Activated CD8-positive, alpha-beta T cell treated with anti-CD3 and anti-CD28 coated beads for 36 hours (primary cell): ENCODE measurements around the gene PLEKHA1. TPM values are rescaled to one million over a fixed set of nuclear protein-coding genes. Genes with fewer than 3 reads are reported as not detected.

Source experiments
- ATAC-seq: fragments of 200-7000 bp; cut with Tn5 transposase; one replicate; pipeline ENCODE4 v1.10.0; 2021; ENCODE audit warnings: mild to moderate bottlenecking, moderate library complexity
- CTCF ChIA-PET: fragments of 350-600 bp; sonication (Branson Sonifier 250); formaldehyde crosslinking; loops from one replicate; lab custom pipeline; 2021; ENCODE audit warnings: antibody characterized with exemption; lab: Charles Lee
- POLR2A ChIA-PET: fragments of 350-600 bp; sonication (Branson Sonifier 250); formaldehyde crosslinking; loops from one replicate; lab custom pipeline; 2021; ENCODE audit warnings: antibody characterized with exemption; lab: Charles Lee
- DNase-seq: peaks from one replicate; pipeline ENCODE4 v3.0.0-alpha.2; 2020
- H3K27ac Mint-ChIP-seq: one replicate; pipeline ENCODE4 v1.8.0; 2021; ENCODE audit warnings: mild to moderate bottlenecking, mixed read lengths
- H3K27me3 Mint-ChIP-seq: one replicate; pipeline ENCODE4 v1.8.0; 2021; ENCODE audit warnings: mixed read lengths
- H3K36me3 Mint-ChIP-seq: one replicate; pipeline ENCODE4 v1.8.0; 2021; ENCODE audit warnings: low read depth, mixed read lengths
- H3K4me1 Mint-ChIP-seq: one replicate; pipeline ENCODE4 v1.8.0; 2021; ENCODE audit warnings: low read depth, mixed read lengths
- H3K4me3 Mint-ChIP-seq: one replicate; pipeline ENCODE4 v1.8.0; 2021; ENCODE audit warnings: mild to moderate bottlenecking, moderate library complexity, mixed read lengths
- H3K9me3 Mint-ChIP-seq: one replicate; pipeline ENCODE4 v1.8.0; 2021; ENCODE audit warnings: mixed read lengths
- intact Hi-C: fragments of 100-400 bp; cut with micrococcal nuclease; formaldehyde crosslinking; loops from one replicate; pipeline ENCODE4 v1.10.0; 2022
- total RNA-seq, 2 experiments: library from RNA; stranded (reverse); gene quantifications; one replicate each; pipeline ENCODE4 v1.2.3, GENCODE V29; 2021
- TF ChIP-seq, protein P1 (sequence below): fragments of 200-600 bp; IDR thresholded peaks from one replicate; pipeline ENCODE4 v1.8.0; 2022; ENCODE audit warnings: antibody characterized with exemption, mild to moderate bottlenecking

Gene PLEKHA1
- total RNA-seq, 2 experiments from 2014 or later = 17.0 to 17.4 TPM

DNA sequence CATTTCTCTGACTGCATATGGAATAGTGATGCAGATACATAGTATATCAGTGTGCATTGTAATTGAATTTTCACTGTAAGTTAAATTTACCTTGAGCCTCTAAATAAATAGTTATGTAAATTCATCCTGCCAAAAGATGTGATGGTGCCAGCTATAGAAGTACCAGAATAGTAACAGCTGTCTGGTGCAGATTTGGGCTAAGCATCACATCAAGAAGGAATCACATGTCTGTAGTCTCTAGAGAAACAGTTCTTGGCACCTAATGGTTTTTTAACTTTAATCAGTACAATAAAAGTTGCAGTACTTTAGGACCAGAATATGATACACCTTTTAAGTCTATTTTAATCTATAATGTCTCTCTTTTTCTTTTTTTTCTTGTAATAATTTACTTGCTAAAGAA is 17.4 kb downstream of the PLEKHA1 start:
- H3K4me1 Mint-ChIP-seq = peaks cover 36% of the 10 kb centered on the region
- no peak for ATAC-seq
- H3K36me3 Mint-ChIP-seq = peaks cover 40% of the 10 kb centered on the region
- CTCF ChIA-PET = interaction anchor here (1.4 kb wide), 1 partner anchor 174 kb away, joined by 3 read pairs; no protein-coding TSS in a partner anchor
- no peak for DNase-seq
- no peaks in the 10 kb centered on the region for H3K27me3 Mint-ChIP-seq
- no peak overlapping the region for H3K4me3 Mint-ChIP-seq
- POLR2A ChIA-PET = no interaction called here
- H3K9me3 Mint-ChIP-seq = peaks cover 2% of the 10 kb centered on the region
- intact Hi-C loops = no loop called here
- H3K27ac Mint-ChIP-seq = no peak overlapping the region
- TF ChIP-seq, protein P1, sequence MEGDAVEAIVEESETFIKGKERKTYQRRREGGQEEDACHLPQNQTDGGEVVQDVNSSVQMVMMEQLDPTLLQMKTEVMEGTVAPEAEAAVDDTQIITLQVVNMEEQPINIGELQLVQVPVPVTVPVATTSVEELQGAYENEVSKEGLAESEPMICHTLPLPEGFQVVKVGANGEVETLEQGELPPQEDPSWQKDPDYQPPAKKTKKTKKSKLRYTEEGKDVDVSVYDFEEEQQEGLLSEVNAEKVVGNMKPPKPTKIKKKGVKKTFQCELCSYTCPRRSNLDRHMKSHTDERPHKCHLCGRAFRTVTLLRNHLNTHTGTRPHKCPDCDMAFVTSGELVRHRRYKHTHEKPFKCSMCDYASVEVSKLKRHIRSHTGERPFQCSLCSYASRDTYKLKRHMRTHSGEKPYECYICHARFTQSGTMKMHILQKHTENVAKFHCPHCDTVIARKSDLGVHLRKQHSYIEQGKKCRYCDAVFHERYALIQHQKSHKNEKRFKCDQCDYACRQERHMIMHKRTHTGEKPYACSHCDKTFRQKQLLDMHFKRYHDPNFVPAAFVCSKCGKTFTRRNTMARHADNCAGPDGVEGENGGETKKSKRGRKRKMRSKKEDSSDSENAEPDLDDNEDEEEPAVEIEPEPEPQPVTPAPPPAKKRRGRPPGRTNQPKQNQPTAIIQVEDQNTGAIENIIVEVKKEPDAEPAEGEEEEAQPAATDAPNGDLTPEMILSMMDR = no peak

DNA sequence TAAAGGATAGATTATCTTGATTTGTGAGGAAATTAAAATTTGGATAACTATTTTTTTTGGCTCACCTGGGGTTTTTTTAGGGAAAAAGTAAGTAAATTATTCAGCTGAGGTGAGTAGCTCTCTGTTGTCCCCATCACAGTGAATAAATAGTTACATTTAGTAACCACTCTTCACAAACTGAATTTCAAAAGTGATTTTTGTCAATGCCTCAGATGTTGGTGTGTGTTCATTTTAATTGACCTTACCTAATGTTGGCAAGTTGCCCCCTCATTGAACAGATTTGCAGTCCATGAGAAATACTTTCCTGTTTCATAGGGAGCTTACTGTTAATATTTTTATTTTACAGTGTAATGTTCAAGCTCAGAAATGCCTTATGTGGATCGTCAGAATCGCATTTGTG is 18.3 kb downstream of the PLEKHA1 start:
- peaks cover 40% of the 10 kb centered on the region for H3K36me3 Mint-ChIP-seq
- no peak for ATAC-seq
- no peak overlapping the region for H3K27ac Mint-ChIP-seq
- H3K4me3 Mint-ChIP-seq = no peak overlapping the region
- no peak for DNase-seq
- intact Hi-C loops = no loop called here
- no peaks in the 10 kb centered on the region for H3K27me3 Mint-ChIP-seq
- H3K9me3 Mint-ChIP-seq = peaks cover 2% of the 10 kb centered on the region
- ChIA-PET POLR2A (no interaction called here), CTCF (interaction anchor here (0.9 kb wide), 1 partner anchor 18 kb away, joined by 3 read pairs; no protein-coding TSS in a partner anchor)
- H3K4me1 Mint-ChIP-seq = peaks cover 31% of the 10 kb centered on the region
- TF ChIP-seq, protein P1 = no peak

- Mint-ChIP-seq H3K4me1 (peaks cover 27% of the 10 kb centered on the region), H3K27me3 (no peaks in the 10 kb centered on the region), H3K27ac (no peak overlapping the region), H3K4me3 (no peak overlapping the region), H3K36me3 (peaks cover 37% of the 10 kb centered on the region), H3K9me3 (peaks cover 2% of the 10 kb centered on the region)
- ChIA-PET CTCF (interaction anchor here (0.9 kb wide), 1 partner anchor 18 kb away, joined by 3 read pairs; no protein-coding TSS in a partner anchor), POLR2A (no interaction called here)
- intact Hi-C loops = no loop called here
- no peak for DNase-seq
- TF ChIP-seq, protein P1 = no peak
- ATAC-seq = no peak
These were observed 18.8 kb downstream of the PLEKHA1 start for GRCh38 chr10:122393288-122393687.

DNA sequence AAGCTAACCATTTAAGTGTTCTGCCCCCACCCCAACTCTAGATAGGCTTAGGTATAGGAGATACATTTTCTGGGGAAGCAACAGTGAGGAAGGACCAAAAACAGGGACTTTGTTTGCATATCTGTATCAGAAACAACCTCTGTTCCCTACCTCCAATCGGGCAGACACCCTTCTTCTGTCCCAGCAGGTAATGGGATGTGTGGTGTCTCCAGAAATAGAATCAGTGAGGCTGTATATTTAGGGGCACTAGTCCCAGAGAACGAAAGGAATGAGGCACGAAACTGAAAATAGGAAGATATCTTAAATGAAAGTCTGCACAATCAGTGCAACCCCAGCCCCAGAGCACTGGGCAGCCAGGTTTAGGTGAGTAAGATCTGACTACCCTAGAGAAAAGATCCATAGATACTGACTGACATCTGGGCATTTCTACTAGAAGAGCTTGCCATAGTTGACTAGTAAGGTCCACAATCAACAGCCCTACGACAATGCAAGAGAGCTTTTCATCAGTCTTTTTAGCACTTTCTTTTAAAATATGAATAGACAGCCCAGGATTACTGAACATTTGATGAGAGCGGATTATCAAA is 28.1 kb downstream of the PLEKHA1 start:
- no peaks in the 10 kb centered on the region for H3K27me3 Mint-ChIP-seq
- H3K4me3 Mint-ChIP-seq = no peak overlapping the region
- no peaks in the 10 kb centered on the region for H3K9me3 Mint-ChIP-seq
- no peak overlapping the region for H3K27ac Mint-ChIP-seq
- intact Hi-C loops = no loop called here
- peaks cover 28% of the 10 kb centered on the region for H3K4me1 Mint-ChIP-seq
- no peak for ATAC-seq
- ChIA-PET POLR2A (no interaction called here), CTCF (no interaction called here)
- H3K36me3 Mint-ChIP-seq = peaks cover 15% of the 10 kb centered on the region
- TF ChIP-seq, protein P1 = no peak
- DNase-seq = no peak

DNA sequence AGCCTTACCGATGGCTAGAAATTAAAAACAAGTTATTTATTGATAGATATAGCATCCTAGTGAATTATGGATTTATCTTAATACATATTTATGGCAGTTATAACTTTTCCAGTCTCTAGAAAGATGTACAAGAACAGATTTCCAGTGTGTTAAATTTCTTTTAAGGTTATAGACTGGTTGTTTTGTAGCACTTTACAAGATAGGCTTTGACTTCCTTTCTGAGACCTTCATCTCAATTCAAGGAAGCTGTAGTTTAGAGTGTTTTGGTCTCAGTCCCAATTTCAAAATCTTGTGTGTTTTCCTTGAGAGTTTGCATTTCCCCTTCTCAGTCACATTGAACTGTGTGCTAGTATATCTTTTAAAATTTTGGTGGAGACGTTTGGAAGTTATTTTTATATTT is 30.1 kb downstream of the PLEKHA1 start:
- intact Hi-C loops = no loop called here
- H3K36me3 Mint-ChIP-seq = peaks cover 15% of the 10 kb centered on the region
- H3K4me1 Mint-ChIP-seq = peaks cover 34% of the 10 kb centered on the region
- TF ChIP-seq, protein P1 = no peak
- ATAC-seq (no peak), DNase-seq (no peak)
- H3K9me3 Mint-ChIP-seq = no peaks in the 10 kb centered on the region
- H3K4me3 Mint-ChIP-seq = no peak overlapping the region
- ChIA-PET POLR2A (interaction anchor here (1.0 kb wide), 1 partner anchor 30 kb away, joined by 3 read pairs; the partner anchor contains the start of gene PLEKHA1), CTCF (interaction anchor here (0.9 to 1.0 kb wide), 3 partner anchors 10 to 161 kb away, joined by 3 to 4 read pairs (median 3); no protein-coding TSS in a partner anchor)
- peak overlapping the region; percentile 31 for H3K27ac Mint-ChIP-seq
- H3K27me3 Mint-ChIP-seq = no peaks in the 10 kb centered on the region
